Lung (tissue), 12 donors: ENCODE data around the gene CTNNBL1. TPM values are rescaled to one million over a fixed set of nuclear protein-coding genes. Genes with fewer than 3 reads are reported as not detected.

Experiments
- ATAC-seq: fragments of 200-7000 bp; cut with Tn5 transposase; one replicate; pipeline ENCODE4 v1.9.1; 2020; ENCODE audit warnings: moderate number of reproducible peaks; ENCODE audit not compliant: insufficient read depth, low FRiP score
- DNase-seq, 3 donors: peaks; one replicate each; pipeline ENCODE4 v3.0.0-alpha.2; 2013 to 2017
- H3K27ac ChIP-seq, 2 donors: one replicate each; pipeline ENCODE4 v1.5.1; 2013; ENCODE audit warnings: mild to moderate bottlenecking in 2 of 2, moderate library complexity in 2 of 2, control low read depth in 1 of 2, inconsistent platforms in 1 of 2, low read depth in 1 of 2, low read length in 1 of 2
- H3K27me3 ChIP-seq, 3 donors: one replicate each; pipeline ENCODE4 v1.5.1; 2013; ENCODE audit warnings: low read length in 2 of 3; ENCODE audit not compliant: control insufficient read depth in 3 of 3, insufficient read depth in 3 of 3
- H3K36me3 ChIP-seq, 4 donors: one replicate each; pipeline ENCODE4 v1.5.1; 2013; ENCODE audit warnings: low read length in 4 of 4, mild to moderate bottlenecking in 1 of 4, moderate library complexity in 1 of 4; ENCODE audit not compliant: control insufficient read depth in 4 of 4, insufficient read depth in 4 of 4
- H3K4me1 ChIP-seq, 5 donors: one replicate each; pipeline ENCODE4 v1.5.1; 2013; ENCODE audit warnings: low read length in 5 of 5, mild to moderate bottlenecking in 2 of 5, moderate library complexity in 1 of 5; ENCODE audit not compliant: control insufficient read depth in 5 of 5, insufficient read depth in 5 of 5
- H3K4me3 ChIP-seq: one replicate; pipeline ENCODE4 v1.5.1; 2013; ENCODE audit warnings: mild to moderate bottlenecking, control low read depth, moderate library complexity
- H3K9ac ChIP-seq, 2 donors: one replicate each; pipeline ENCODE4 v1.5.1; 2013; ENCODE audit warnings: low read length in 2 of 2, control low read depth in 1 of 2; ENCODE audit not compliant: insufficient read depth in 1 of 2
- H3K9me3 ChIP-seq, 4 donors: one replicate each; pipeline ENCODE4 v1.5.1; 2013; ENCODE audit warnings: low read length in 3 of 4, mild to moderate bottlenecking in 1 of 4, moderate library complexity in 1 of 4; ENCODE audit not compliant: control insufficient read depth in 4 of 4, insufficient read depth in 3 of 4
- WGBS, 2 donors: extraction: QIAGEN DNeasy Blood & Tissue Kit; methylation state at CpG; one replicate each; pipeline ENCODE4 v1.1.7; 2013; 5-methylcytosine and 5-hydroxymethylcytosine counted together
- polyA plus RNA-seq, 2 donors: library from polyadenylated mRNA; stranded (reverse); fragments of 200-250 nt; gene quantifications; one replicate each; pipeline ENCODE4 v1.2.1, GENCODE V29; 2013
- total RNA-seq, 2 donors: library from RNA; depleted of rRNA in 1 of 2; stranded (reverse); fragments of >200 nt in 1 of 2; gene quantifications; one replicate each; pipeline ENCODE4 v1.2.1, GENCODE V29; 2014 to 2021
- TF ChIP-seq, protein P1 (sequence below): IDR thresholded peaks from 2 replicates; pipeline ENCODE4 v1.5.1; 2012; ENCODE audit warnings: mild to moderate bottlenecking; ENCODE audit errors: control extremely low read depth, extremely low read depth
- donor health status: control.
- donor health status: control.
- donor health status: Bipolar disorder and iron deficiency.
- donor health status: healthy.
- donor health status: DM: yes; HTN: yes; CAD: no.

The CTNNBL1 gene
- total and polyA plus RNA-seq, 4 donors = 38.9 to 53.1 (median 49.2) TPM

DNA sequence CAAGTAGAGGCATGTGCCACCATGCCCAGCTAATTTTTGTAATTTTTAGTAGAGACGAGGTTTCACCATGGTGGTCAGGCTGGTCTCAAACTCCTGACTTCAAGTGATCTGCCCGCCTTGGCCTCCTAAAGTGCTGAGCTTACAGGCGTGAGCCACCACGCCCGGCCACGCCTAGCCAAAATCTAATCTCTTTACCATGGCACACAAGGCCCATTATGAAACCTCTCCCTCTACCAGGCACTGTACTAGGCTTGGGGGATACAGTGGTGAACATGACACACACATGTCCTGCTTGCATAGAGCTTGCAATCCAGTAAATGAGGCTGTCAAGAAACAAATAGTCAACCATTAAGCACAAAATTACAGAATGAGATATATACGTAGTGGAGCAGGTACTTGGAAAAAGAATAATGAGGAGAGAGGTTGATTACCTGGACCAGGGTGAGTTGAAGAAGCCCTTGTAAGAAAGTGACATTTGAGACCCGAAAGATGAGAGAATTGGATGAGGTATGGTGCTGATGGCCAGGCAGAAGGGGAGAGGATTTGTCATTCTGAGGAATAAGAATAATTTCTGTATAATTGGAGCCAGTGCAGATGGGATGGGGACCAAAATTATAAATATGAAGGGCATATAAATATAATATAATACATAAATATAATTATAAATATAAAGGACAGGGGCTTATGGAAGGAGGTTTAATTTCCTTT is 1.2 kb upstream of the CTNNBL1 start:
- TF ChIP-seq, protein P1, sequence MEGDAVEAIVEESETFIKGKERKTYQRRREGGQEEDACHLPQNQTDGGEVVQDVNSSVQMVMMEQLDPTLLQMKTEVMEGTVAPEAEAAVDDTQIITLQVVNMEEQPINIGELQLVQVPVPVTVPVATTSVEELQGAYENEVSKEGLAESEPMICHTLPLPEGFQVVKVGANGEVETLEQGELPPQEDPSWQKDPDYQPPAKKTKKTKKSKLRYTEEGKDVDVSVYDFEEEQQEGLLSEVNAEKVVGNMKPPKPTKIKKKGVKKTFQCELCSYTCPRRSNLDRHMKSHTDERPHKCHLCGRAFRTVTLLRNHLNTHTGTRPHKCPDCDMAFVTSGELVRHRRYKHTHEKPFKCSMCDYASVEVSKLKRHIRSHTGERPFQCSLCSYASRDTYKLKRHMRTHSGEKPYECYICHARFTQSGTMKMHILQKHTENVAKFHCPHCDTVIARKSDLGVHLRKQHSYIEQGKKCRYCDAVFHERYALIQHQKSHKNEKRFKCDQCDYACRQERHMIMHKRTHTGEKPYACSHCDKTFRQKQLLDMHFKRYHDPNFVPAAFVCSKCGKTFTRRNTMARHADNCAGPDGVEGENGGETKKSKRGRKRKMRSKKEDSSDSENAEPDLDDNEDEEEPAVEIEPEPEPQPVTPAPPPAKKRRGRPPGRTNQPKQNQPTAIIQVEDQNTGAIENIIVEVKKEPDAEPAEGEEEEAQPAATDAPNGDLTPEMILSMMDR = no peak
- no peak overlapping the region for H3K27ac ChIP-seq
- WGBS, 2 donors = 84 to 94% methylated on average over 8 of the region's 8 CpGs
- H3K9ac ChIP-seq = no peak overlapping the region
- H3K36me3 ChIP-seq = no peaks in the 10 kb centered on the region
- no peak overlapping the region for H3K4me3 ChIP-seq
- H3K27me3 ChIP-seq = peaks cover 0 to 7% (median 4%) of the 10 kb centered on the region in 3 donors
- no peak for ATAC-seq
- DNase-seq = no peak
- H3K9me3 ChIP-seq = no peaks in the 10 kb centered on the region
- H3K4me1 ChIP-seq = peaks cover 4 to 11% (median 5%) of the 10 kb centered on the region in 5 donors

DNA sequence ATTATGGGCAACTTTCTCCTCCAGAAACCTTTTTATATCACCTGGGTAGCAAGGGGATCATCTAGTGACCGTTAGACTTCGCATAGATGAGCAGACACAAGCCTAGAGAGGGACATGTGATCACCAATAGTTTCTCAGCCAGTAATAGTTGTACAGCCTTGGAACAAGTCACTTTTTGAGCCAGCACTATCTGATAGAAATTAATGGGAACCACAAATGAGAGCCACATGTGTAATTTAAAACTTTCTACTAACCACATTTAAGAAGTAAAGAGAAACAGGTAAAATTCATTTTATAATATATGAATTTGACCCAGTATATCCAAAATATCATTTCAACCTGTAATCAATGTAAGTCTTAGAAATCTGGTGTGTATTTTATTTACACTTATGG is 592 bp upstream of the CTNNBL1 start:
- H3K36me3 ChIP-seq = no peaks in the 10 kb centered on the region
- no peak overlapping the region for H3K4me3 ChIP-seq
- DNase-seq (no peak), ATAC-seq (no peak)
- H3K27ac ChIP-seq = no peak overlapping the region
- TF ChIP-seq, protein P1 = no peak
- no peaks in the 10 kb centered on the region for H3K9me3 ChIP-seq
- peaks cover 0 to 4% (median 2%) of the 10 kb centered on the region in 3 donors for H3K27me3 ChIP-seq
- peaks cover 4 to 13% (median 5%) of the 10 kb centered on the region in 5 donors for H3K4me1 ChIP-seq
- WGBS, 2 donors = 78 to 90% methylated on average over 2 of the region's 2 CpGs
- no peak overlapping the region for H3K9ac ChIP-seq

DNA sequence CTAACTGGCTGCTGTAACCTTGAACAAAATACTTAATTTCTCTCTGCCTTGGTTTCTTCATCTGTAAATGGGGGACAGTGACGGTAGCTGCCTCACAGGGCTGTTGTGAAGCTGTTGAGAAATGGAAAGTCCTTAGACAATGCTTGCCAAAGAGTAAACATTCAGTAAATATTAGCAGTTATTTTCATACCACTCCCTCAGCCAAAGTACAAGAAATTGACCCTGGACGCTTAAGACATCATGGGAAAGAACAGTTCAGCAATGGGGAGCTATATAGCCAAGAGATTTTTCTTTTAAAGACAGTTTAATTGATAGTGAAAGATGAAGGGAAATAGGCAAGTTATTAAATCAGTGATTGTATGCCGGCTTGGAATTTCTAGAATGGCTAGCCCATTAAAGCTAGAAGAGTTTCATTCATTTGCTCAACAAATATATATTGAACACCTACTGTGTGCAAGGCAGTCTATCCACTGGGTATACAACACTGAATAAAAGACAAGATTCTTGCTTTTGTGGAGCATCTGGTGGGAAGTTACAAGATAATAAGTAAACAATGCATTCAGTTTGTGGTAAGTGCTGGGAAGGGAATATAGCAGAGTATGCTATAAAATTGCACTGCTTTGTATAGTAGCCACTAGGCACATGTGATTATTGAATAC is 2.0 kb downstream of the CTNNBL1 start:
- TF ChIP-seq, protein P1 = no peak
- H3K36me3 ChIP-seq = no peaks in the 10 kb centered on the region
- no peaks in the 10 kb centered on the region for H3K27me3 ChIP-seq
- no peak overlapping the region for H3K27ac ChIP-seq
- no peak overlapping the region for H3K4me3 ChIP-seq
- no peak for DNase-seq
- peaks cover 4 to 33% (median 6%) of the 10 kb centered on the region in 5 donors for H3K4me1 ChIP-seq
- no peak overlapping the region for H3K9ac ChIP-seq
- H3K9me3 ChIP-seq = no peaks in the 10 kb centered on the region
- ATAC-seq = no peak
- 56 to 80% methylated on average over 3 of the region's 3 CpGs for WGBS, 2 donors
